ENCODE measurements around the gene WDR46.

The WDR46 gene

GRCh38 chr6:33236328-33236727 lies 52.7 kb downstream of the WDR46 start:
- DNase-seq (ENCODE audit: low read depth, low spot score), result no peak
- H3K27ac ChIP-seq, result no peak overlapping the region

- DNase-seq (ENCODE audit: low read depth, low spot score), result no peak
- H3K27ac ChIP-seq, result no peak overlapping the region
Observed at GRCh38 chr6:33235221-33235634, 53.8 kb downstream of the WDR46 start.
